Heart right ventricle (tissue), 16 donors: ENCODE data around the gene HOXA3. TPM values are rescaled to one million over a fixed set of nuclear protein-coding genes. Genes with fewer than 3 reads are reported as not detected.

Experiments used
- ATAC-seq, 8 donors: fragments of 200-7000 bp; cut with Tn5 transposase; one replicate each; pipeline ENCODE4 v1.9.1; 2020; ENCODE audit warnings: mild to moderate bottlenecking in 8 of 8, moderate library complexity in 8 of 8, moderate number of reproducible peaks in 1 of 8
- DNase-seq, 2 donors: peaks; one replicate each; pipeline ENCODE4 v3.0.0-alpha.2; 2020
- H3K27ac ChIP-seq, 10 donors: fragments of 200-600 bp; sonication (generic) in 2 of 10; one replicate each; pipeline versions ENCODE4 v1.5.0 to v1.8.0; 2020 to 2022; ENCODE audit warnings: mild to moderate bottlenecking in 3 of 10
- H3K27me3 ChIP-seq, 7 donors: fragments of 200-600 bp; one replicate each; pipeline ENCODE4 v1.8.0; 2021 to 2022; ENCODE audit warnings: mild to moderate bottlenecking in 2 of 7
- H3K36me3 ChIP-seq, 9 donors: fragments of 200-600 bp; sonication (generic) in 1 of 9; one replicate each; pipeline versions ENCODE4 v1.5.0 to v1.8.0; 2020 to 2022; ENCODE audit warnings: mild to moderate bottlenecking in 2 of 9
- H3K4me1 ChIP-seq, 9 donors: fragments of 200-600 bp; sonication (generic) in 1 of 9; one replicate each; pipeline versions ENCODE4 v1.5.0 to v1.8.0; 2020 to 2022; ENCODE audit warnings: mild to moderate bottlenecking in 4 of 9
- H3K4me3 ChIP-seq, 10 donors: fragments of 200-600 bp; sonication (generic) in 2 of 10; one replicate each; pipeline versions ENCODE4 v1.5.0 to v1.8.0; 2020 to 2022; ENCODE audit warnings: mild to moderate bottlenecking in 7 of 10, moderate library complexity in 2 of 10
- H3K9me3 ChIP-seq, 11 donors: fragments of 200-600 bp in 10 of 11; sonication (generic) in 2 of 11; one replicate each; pipeline versions ENCODE4 v1.5.0 to v1.8.0; 2013 to 2022; ENCODE audit warnings: mild to moderate bottlenecking in 2 of 11, control low read depth in 1 of 11, moderate library complexity in 1 of 11
- WGBS, 2 donors: extraction: QIAGEN DNeasy Blood & Tissue Kit; methylation state at CpG; one replicate each; pipeline ENCODE4 v1.1.7; 2013; ENCODE audit warnings: inconsistent platforms in 1 of 2; 5-methylcytosine and 5-hydroxymethylcytosine counted together
- intact Hi-C, 10 donors: fragments of 100-400 bp; cut with DNase I; formaldehyde crosslinking; loops; one replicate each; pipeline versions ENCODE4 v1.11.1 to v1.14.2; 2022
- polyA plus RNA-seq, 2 donors: library from polyadenylated mRNA; stranded (reverse); fragments of 200-250 nt; gene quantifications; one replicate each; pipeline ENCODE4 v1.2.3, GENCODE V29; 2013
- total RNA-seq, 10 donors: library from RNA; stranded (reverse); fragmentation: NEBNext Ultra II Directional in 3 of 10; extraction: Animal tissue kit (Norgen Biotek cat#: 25700) in 3 of 10; gene quantifications; one replicate each; pipeline versions ENCODE4 v1.2.1 to v1.2.4, GENCODE V29; 2021 to 2023
- TF ChIP-seq, protein P1 (sequence below), 9 donors: fragments of 200-600 bp; sonication (generic) in 2 of 9; IDR thresholded peaks; one replicate each; pipeline versions ENCODE4 v1.5.0 to v1.8.0; 2021 to 2022; ENCODE audit warnings: antibody characterized with exemption in 9 of 9, mild to moderate bottlenecking in 5 of 9, moderate library complexity in 1 of 9
- donor health status: Arrhythmogenic right ventricular cardiomyopathy.
- donor health status: ischemic (EF 13 %, LVEDD 7.1; RV severe dilation, severe dysfunction).
- donor health status: healthy with polysubstance abuse.
- donor health status: DM: no; HTN: yes; CAD: no.
- donor health status: DM: no; HTN: no; CAD: no.
- donor health status: ischemic (EF 25% LVEDD 6.9; RV normal size, moderate dysfunction).
- donor health status: ischemic (EF 25% LVEDD 5.7; RV mildly dilated, moderate dysfunction).
- donor health status: healthy.
- donor health status: DM: yes; HTN: yes; CAD: no.
- donor health status: Ischemic cardiomyopathy.
- donor health status: ischemic (EF 35%, LVEDD 5.7; RV mildly dilated, moderate dysfunction).
- donor health status: nonischemic (EF 11% LVEDD 7.7; RV severe dilation, severe dysfunction).
- donor health status: DM: yes; HTN: yes; CAD: no.
- donor health status: PGD.
- donor health status: ischemic (EF 29% LVEDD 5.4; RV normal size, mild dysfunction).
- donor health status: nonischemic (EF 23%, LVEDD 6.1; RV moderate dilation, normal function).

Gene HOXA3
- total and polyA plus RNA-seq, 12 donors = 0.11 to 1.5 (median 0.24) TPM; not detected in 2

DNA sequence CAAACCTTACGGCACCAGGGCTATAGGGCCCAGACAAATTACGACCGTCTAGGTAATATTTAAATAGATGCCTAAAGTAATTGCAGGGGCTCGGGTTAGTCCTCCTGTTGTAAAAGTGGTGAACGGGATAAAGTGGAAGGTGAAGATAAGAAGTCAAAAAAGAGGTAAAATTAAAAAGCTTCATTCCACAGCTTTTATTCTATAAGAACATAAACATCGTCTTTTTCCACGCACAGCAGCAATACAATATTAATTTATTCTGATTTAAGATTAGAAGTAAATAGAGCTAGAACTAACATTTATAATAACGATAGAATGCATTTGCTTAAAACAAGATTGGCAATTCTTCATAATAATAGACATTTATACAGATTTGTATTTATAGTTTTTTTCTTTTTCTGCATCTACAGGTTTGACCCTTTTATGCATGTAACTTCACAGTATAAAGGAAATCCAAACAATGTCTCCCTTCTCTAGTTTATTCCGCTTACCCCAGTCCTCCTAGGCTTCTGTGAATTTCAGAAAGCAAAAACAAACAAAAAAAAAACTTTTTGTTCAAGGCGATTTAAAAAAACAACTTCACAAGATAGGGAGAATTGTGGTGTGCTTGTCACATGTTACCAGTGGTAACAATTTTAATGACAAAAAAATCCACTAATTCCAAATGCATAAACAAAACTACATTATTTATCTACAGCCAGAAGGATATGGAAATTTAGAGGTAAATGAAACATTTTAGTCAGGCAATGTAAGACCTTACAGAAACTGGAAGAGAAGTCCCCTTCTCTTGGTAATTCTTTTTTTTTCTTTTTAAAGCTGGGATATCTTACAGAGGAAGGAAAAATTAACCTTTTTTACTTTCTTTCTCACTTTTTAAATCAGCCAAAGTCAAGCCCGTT is 18.3 kb upstream of the HOXA3 start:
- TF ChIP-seq, protein P1, sequence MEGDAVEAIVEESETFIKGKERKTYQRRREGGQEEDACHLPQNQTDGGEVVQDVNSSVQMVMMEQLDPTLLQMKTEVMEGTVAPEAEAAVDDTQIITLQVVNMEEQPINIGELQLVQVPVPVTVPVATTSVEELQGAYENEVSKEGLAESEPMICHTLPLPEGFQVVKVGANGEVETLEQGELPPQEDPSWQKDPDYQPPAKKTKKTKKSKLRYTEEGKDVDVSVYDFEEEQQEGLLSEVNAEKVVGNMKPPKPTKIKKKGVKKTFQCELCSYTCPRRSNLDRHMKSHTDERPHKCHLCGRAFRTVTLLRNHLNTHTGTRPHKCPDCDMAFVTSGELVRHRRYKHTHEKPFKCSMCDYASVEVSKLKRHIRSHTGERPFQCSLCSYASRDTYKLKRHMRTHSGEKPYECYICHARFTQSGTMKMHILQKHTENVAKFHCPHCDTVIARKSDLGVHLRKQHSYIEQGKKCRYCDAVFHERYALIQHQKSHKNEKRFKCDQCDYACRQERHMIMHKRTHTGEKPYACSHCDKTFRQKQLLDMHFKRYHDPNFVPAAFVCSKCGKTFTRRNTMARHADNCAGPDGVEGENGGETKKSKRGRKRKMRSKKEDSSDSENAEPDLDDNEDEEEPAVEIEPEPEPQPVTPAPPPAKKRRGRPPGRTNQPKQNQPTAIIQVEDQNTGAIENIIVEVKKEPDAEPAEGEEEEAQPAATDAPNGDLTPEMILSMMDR (IDR thresholded peaks at IDR 0.05) = no peak
- intact Hi-C loops = no loop called here
- H3K4me1 ChIP-seq = peaks cover 8 to 72% (median 34%) of the 10 kb centered on the region in 9 donors

DNA sequence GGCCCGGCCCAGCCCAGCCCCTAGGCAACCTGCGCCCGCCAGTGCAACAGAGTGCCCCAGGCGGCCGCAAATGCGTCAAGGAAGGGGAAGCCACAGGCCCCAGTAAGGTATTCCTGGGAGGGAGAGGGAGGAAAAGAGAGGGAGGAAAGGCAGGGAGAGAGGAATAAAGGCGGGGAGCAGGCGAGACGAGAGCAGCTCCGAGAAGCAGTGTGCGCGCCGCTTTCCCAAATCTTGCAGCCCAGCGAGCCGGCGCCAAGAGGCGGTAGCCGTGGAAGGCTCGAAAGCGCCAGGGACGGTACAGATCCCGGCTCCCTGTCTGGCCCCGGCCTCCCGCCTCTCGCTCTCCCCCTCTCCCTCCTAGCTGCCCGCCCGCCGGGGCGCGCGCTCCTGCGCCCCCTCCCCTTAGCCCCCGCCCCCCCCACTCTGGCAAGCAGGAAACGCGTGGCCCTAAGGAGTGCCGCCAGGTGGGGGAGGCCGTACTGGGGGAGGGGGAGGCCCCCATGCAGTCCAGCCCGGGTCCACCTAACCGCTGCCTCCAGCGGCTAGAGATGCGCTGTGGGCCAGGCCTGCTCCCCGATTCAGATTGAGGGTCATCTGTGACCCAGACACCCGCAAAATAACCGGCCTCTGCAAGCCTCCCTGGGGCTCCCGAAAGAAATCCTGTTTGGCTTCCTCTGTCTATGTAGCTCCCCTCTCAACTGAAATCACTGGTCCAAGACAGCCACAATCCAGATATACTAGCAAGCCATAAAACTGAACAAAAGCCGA is 17.5 kb upstream of the HOXA3 start:
- TF ChIP-seq, protein P1 (IDR thresholded peaks at IDR 0.05) = no peak
- Histone ChIP-seq H3K27ac (no peak overlapping the region), H3K4me1 (peaks cover 8 to 81% (median 42%) of the 10 kb centered on the region in 9 donors), H3K4me3 (no peak overlapping the region), H3K9me3 (no peaks in the 10 kb centered on the region), H3K36me3 (peaks cover 0 to 18% (median 0%) of the 10 kb centered on the region in 9 donors), H3K27me3 (peaks cover 88 to 100% (median 100%) of the 10 kb centered on the region in 7 donors)
- intact Hi-C loops = loop anchor here in 7 of 10 donors (10.0 kb wide), 6 partner anchors 315 to 1305 kb away; no protein-coding TSS in a partner anchor
- ATAC-seq (no peak), DNase-seq (no peak)
- WGBS, 2 donors = 2 to 5% methylated on average over 41 to 46 of the region's 46 CpGs

More for the DNA sequence above, 18.3 kb upstream of the HOXA3 start:
- Histone ChIP-seq H3K27ac (no peak overlapping the region), H3K4me3 (no peak overlapping the region), H3K9me3 (no peaks in the 10 kb centered on the region), H3K36me3 (peaks cover 0 to 10% (median 0%) of the 10 kb centered on the region in 9 donors), H3K27me3 (peaks cover 87 to 100% (median 100%) of the 10 kb centered on the region in 7 donors)
- 15 to 21% methylated on average over 11 of the region's 11 CpGs for WGBS, 2 donors
- DNase-seq (no peak), ATAC-seq (no peak)

DNA sequence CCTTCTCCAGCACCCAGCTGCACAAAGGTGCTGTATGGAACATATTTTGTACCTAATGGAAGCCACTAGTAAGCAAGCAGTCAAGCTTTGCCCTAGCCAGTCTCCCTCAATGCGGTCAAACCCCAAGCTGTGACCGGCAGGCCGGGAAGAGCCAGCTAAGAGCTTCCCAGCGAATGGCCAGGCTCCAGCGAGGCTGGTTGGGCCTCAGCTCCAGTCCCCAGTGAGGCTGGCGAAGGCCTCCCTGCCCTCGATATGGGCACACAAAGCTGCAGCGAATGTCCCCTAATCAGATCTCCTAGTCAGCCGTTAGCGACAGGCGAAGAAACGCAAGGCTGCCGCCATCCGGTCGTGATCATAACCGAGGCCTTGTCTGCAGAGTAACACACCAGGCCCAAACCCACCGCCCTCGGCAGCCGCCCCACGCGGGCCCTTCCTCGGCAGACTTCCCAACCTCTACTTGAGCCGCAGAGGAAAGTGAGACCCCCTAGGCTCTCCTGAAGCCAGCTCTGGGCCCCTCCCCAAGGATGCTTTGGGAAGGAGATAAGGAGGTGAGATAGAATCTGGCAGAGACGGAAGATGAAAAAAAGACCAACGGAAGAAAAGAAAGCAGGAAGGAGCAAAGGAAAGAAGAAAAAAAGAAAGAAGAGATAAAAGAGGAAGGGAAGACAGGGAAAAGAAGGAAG is 16.0 kb upstream of the HOXA3 start:
- TF ChIP-seq, protein P1 (IDR thresholded peaks at IDR 0.05) = no peak
- Histone ChIP-seq H3K9me3 (no peaks in the 10 kb centered on the region), H3K27me3 (peaks cover 88 to 100% (median 100%) of the 10 kb centered on the region in 7 donors), H3K4me1 (peaks cover 8 to 81% (median 39%) of the 10 kb centered on the region in 9 donors), H3K27ac (no peak overlapping the region), H3K36me3 (peaks cover 0 to 15% (median 0%) of the 10 kb centered on the region in 9 donors), H3K4me3 (no peak overlapping the region)
- WGBS, 2 donors = 16 to 20% methylated on average over 25 of the region's 25 CpGs
- no peak for DNase-seq
- no peak for ATAC-seq
- intact Hi-C loops = loop anchor here in 7 of 10 donors (10.0 kb wide), 6 partner anchors 314 to 1304 kb away; no protein-coding TSS in a partner anchor
